MCF 10A (cell line): ENCODE results near the gene TFG. TPM values are rescaled to one million over a fixed set of nuclear protein-coding genes. Genes with fewer than 3 reads are reported as not detected.

Source experiments
- BruUV-seq: library from RNA; stranded (reverse); fragments of 400-500 nt; replicated peaks from 2 replicates; lab custom pipeline; 2021; lab: Mats Ljungman, UMichigan
- CTCF ChIA-PET: fragments of 300-600 bp; sonication (Branson Sonifier 250); formaldehyde crosslinking; extraction: SDS; loops from one replicate; lab custom pipeline; 2021; ENCODE audit warnings: antibody characterized with exemption, inconsistent platforms; lab: Yijun Ruan, JAX
- POLR2A ChIA-PET: fragments of 300-600, 350-650 bp; sonication (Branson Sonifier 250); formaldehyde crosslinking; extraction: SDS; loops from one replicate; lab custom pipeline; 2020; ENCODE audit warnings: antibody characterized with exemption, inconsistent platforms; lab: Yijun Ruan, JAX
- DNase-seq: peaks from one replicate; pipeline ENCODE4 v3.0.0-alpha.2; 2018; ENCODE audit not compliant: unreplicated experiment
- H3K27ac Mint-ChIP-seq: one replicate; pipeline ENCODE4 v1.8.0; 2022; ENCODE audit warnings: mild to moderate bottlenecking, low read depth, mixed read lengths; ENCODE audit not compliant: unreplicated experiment
- H3K27me3 Mint-ChIP-seq: one replicate; pipeline ENCODE4 v1.8.0; 2022; ENCODE audit warnings: mixed read lengths; ENCODE audit not compliant: insufficient read depth, unreplicated experiment
- H3K36me3 Mint-ChIP-seq: one replicate; pipeline ENCODE4 v1.8.0; 2022; ENCODE audit warnings: mild to moderate bottlenecking, moderate library complexity, mixed read lengths; ENCODE audit not compliant: insufficient read depth, unreplicated experiment
- H3K4me1 Mint-ChIP-seq: one replicate; pipeline ENCODE4 v1.8.0; 2022; ENCODE audit warnings: mixed read lengths; ENCODE audit not compliant: insufficient read depth, unreplicated experiment
- H3K4me3 Mint-ChIP-seq: one replicate; pipeline ENCODE4 v1.8.0; 2022; ENCODE audit warnings: mild to moderate bottlenecking, moderate library complexity, mixed read lengths; ENCODE audit not compliant: unreplicated experiment
- H3K9me3 Mint-ChIP-seq: one replicate; pipeline ENCODE4 v1.8.0; 2022; ENCODE audit warnings: mixed read lengths; ENCODE audit not compliant: unreplicated experiment
- CTCF ChIP-seq: fragments of 200-600 bp; IDR thresholded peaks from one replicate; pipeline ENCODE4 v1.8.0; 2022; ENCODE audit warnings: antibody characterized with exemption, mild to moderate bottlenecking; ENCODE audit not compliant: unreplicated experiment
- intact Hi-C: fragments of 100-400 bp; cut with micrococcal nuclease; formaldehyde crosslinking; loops from 2 replicates; pipeline ENCODE4 v1.14.1; 2022
- total RNA-seq: library from RNA; stranded (reverse); gene quantifications from 2 replicates; pipeline ENCODE4 v1.2.3, GENCODE V29; 2022

TFG gene
- total RNA-seq, 1 experiment from 2014 or later: 168 TPM

GRCh38 chr3:100709842-100710260, 557 bp downstream of the TFG start:
- ChIA-PET CTCF (interaction anchor here (0.5 to 10.8 kb wide), 18 partner anchors 8 to 864 kb away, joined by 3 to 110 read pairs (median 4); partner anchors contain the start of gene PCNP), POLR2A (interaction anchor here (0.6 to 7.9 kb wide), 26 partner anchors 8 to 894 kb away, joined by 3 to 100 read pairs (median 4); partner anchors contain the start of genes LNP1, PCNP and TOMM70)
- Mint-ChIP-seq H3K36me3 (peaks cover 34% of the 10 kb centered on the region), H3K27me3 (no peaks in the 10 kb centered on the region), H3K27ac (peak overlapping the region; percentile 96), H3K4me3 (peak overlapping the region; percentile 89), H3K4me1 (peaks cover 46% of the 10 kb centered on the region), H3K9me3 (no peaks in the 10 kb centered on the region)
- no TSS peak for BruUV-seq
- DNase-seq: peak; percentile 43
- intact Hi-C loops: loop anchor here (1.0 to 10.0 kb wide), 4 partner anchors 59 to 395 kb away; no protein-coding TSS in a partner anchor
- no peak for TF ChIP-seq CTCF

GRCh38 chr3:100710261-100710968, 1.1 kb downstream of the TFG start:
- Mint-ChIP-seq H3K27ac (peak overlapping the region; percentile 96), H3K36me3 (peaks cover 40% of the 10 kb centered on the region), H3K4me3 (peak overlapping the region; percentile 89), H3K4me1 (peaks cover 52% of the 10 kb centered on the region), H3K27me3 (no peaks in the 10 kb centered on the region), H3K9me3 (no peaks in the 10 kb centered on the region)
- intact Hi-C loops: loop anchor here (1.0 to 10.0 kb wide), 4 partner anchors 60 to 396 kb away; no protein-coding TSS in a partner anchor
- POLR2A ChIA-PET: interaction anchor here (0.5 to 7.9 kb wide), 36 partner anchors 7 to 1117 kb away, joined by 3 to 100 read pairs (median 4); partner anchors contain the start of genes LNP1, PCNP, TMEM45A and TOMM70
- BruUV-seq: no TSS peak
- CTCF ChIA-PET: interaction anchor here (0.5 to 10.8 kb wide), 21 partner anchors 8 to 864 kb away, joined by 3 to 110 read pairs (median 5); partner anchors contain the start of gene PCNP
- peak; percentile 76 for DNase-seq
- TF ChIP-seq CTCF: peak; percentile 22

- CTCF ChIA-PET: interaction anchor here (0.6 to 10.8 kb wide), 9 partner anchors 13 to 435 kb away, joined by 3 to 110 read pairs (median 5); no protein-coding TSS in a partner anchor
- H3K27me3 Mint-ChIP-seq: no peaks in the 10 kb centered on the region
- H3K4me1 Mint-ChIP-seq: peaks cover 67% of the 10 kb centered on the region
- intact Hi-C loops: loop anchor here (10.0 kb wide), 1 partner anchor 400 kb away; no protein-coding TSS in a partner anchor
- TF ChIP-seq CTCF: no peak
- BruUV-seq: no TSS peak
- POLR2A ChIA-PET: interaction anchor here (0.7 kb wide), 1 partner anchor 53 kb away, joined by 4 read pairs; no protein-coding TSS in a partner anchor
- peaks cover 82% of the 10 kb centered on the region for H3K36me3 Mint-ChIP-seq
- H3K4me3 Mint-ChIP-seq: no peak overlapping the region
- H3K9me3 Mint-ChIP-seq: no peaks in the 10 kb centered on the region
- H3K27ac Mint-ChIP-seq: peak overlapping the region; percentile 46
- DNase-seq: no peak
These were observed 5.9 kb downstream of the TFG start for GRCh38 chr3:100715176-100715575.

GRCh38 chr3:100717063-100717462, 7.8 kb downstream of the TFG start:
- Mint-ChIP-seq H3K27me3 (no peaks in the 10 kb centered on the region), H3K4me1 (peaks cover 55% of the 10 kb centered on the region), H3K9me3 (no peaks in the 10 kb centered on the region), H3K4me3 (no peak overlapping the region), H3K27ac (peak overlapping the region; percentile 6), H3K36me3 (peaks cover 86% of the 10 kb centered on the region)
- POLR2A ChIA-PET: interaction anchor here (1.3 kb wide), 1 partner anchor 8 kb away, joined by 5 read pairs; the partner anchor contains the start of gene TFG
- DNase-seq: no peak
- TF ChIP-seq CTCF: no peak
- CTCF ChIA-PET: interaction anchor here (0.6 kb wide), 1 partner anchor 114 kb away, joined by 4 read pairs; no protein-coding TSS in a partner anchor
- no TSS peak for BruUV-seq
- intact Hi-C loops: loop anchor here (10.0 kb wide), 1 partner anchor 402 kb away; no protein-coding TSS in a partner anchor
